Stimulated activated CD4-positive, alpha-beta T cell treated with anti-CD3 and anti-CD28 coated beads, Interleukin-4, amount 100 ng/mL, for 4 hours (primary cell): Measurements from ENCODE around the gene PVALEF.

Experiments
- DNase-seq, 2 experiments: peaks; one replicate each; pipeline ENCODE4 v3.0.0-alpha.2; 2020

Gene PVALEF

GRCh38 chr17:81200201-81200600 is 34.9 kb downstream of the PVALEF start:
- DNase-seq: no peak

GRCh38 chr17:81200695-81201580 is 35.6 kb downstream of the PVALEF start:
- no peak for DNase-seq

- no peak for DNase-seq
Measured at GRCh38 chr17:81202318-81202717, 37.0 kb downstream of the PVALEF start.

GRCh38 chr17:81203136-81203535 is 37.8 kb downstream of the PVALEF start:
- no peak for DNase-seq

GRCh38 chr17:81204578-81204977 is 39.3 kb downstream of the PVALEF start:
- DNase-seq: no peak

GRCh38 chr17:81206166-81206565 is 40.9 kb downstream of the PVALEF start:
- DNase-seq: no peak

- DNase-seq: no peak
Measured at GRCh38 chr17:81206657-81207056, 41.4 kb downstream of the PVALEF start.

GRCh38 chr17:81207610-81208581 is 42.6 kb downstream of the PVALEF start:
- no peak for DNase-seq

GRCh38 chr17:81208651-81209050 is 43.3 kb downstream of the PVALEF start:
- no peak for DNase-seq

GRCh38 chr17:81209141-81209540 is 43.8 kb downstream of the PVALEF start:
- no peak for DNase-seq

GRCh38 chr17:81210466-81210865 is 45.2 kb downstream of the PVALEF start:
- no peak for DNase-seq

GRCh38 chr17:81210868-81211267 is 45.6 kb downstream of the PVALEF start:
- DNase-seq: no peak

GRCh38 chr17:81212365-81212764 is 47.1 kb downstream of the PVALEF start:
- no peak for DNase-seq

- no peak for DNase-seq
Measured at GRCh38 chr17:81213978-81214377, 48.7 kb downstream of the PVALEF start.

- no peak for DNase-seq
Measured at GRCh38 chr17:81217491-81217890, 52.2 kb downstream of the PVALEF start.

- no peak for DNase-seq
Measured at GRCh38 chr17:81218459-81218858, 53.2 kb downstream of the PVALEF start.

GRCh38 chr17:81218991-81219390 is 53.7 kb downstream of the PVALEF start:
- DNase-seq: no peak

GRCh38 chr17:81219476-81220180 is 54.3 kb downstream of the PVALEF start:
- DNase-seq: no peak

- DNase-seq: no peak
Measured at GRCh38 chr17:81221371-81221841, 56.1 kb downstream of the PVALEF start.

- no peak for DNase-seq
Measured at GRCh38 chr17:81221842-81222619, 56.7 kb downstream of the PVALEF start.

GRCh38 chr17:81222620-81222905 is 57.3 kb downstream of the PVALEF start:
- DNase-seq: no peak
